HG03039 (cell line): ENCODE results near the gene ARID5B.
"Not testable (repeated sequence)": the region's sequence is repeated elsewhere in the genome, so short reads cannot be mapped to it uniquely, and the experiment has no call there.

ENCODE experiments used
- ATAC-seq: cut with Tn5 transposase; IDR thresholded peaks from one replicate; pipeline ENCODE4 v1.9.1; 2021; ENCODE audit warnings: mild to moderate bottlenecking, moderate library complexity; ENCODE audit not compliant: unreplicated experiment

ARID5B gene, protein sequence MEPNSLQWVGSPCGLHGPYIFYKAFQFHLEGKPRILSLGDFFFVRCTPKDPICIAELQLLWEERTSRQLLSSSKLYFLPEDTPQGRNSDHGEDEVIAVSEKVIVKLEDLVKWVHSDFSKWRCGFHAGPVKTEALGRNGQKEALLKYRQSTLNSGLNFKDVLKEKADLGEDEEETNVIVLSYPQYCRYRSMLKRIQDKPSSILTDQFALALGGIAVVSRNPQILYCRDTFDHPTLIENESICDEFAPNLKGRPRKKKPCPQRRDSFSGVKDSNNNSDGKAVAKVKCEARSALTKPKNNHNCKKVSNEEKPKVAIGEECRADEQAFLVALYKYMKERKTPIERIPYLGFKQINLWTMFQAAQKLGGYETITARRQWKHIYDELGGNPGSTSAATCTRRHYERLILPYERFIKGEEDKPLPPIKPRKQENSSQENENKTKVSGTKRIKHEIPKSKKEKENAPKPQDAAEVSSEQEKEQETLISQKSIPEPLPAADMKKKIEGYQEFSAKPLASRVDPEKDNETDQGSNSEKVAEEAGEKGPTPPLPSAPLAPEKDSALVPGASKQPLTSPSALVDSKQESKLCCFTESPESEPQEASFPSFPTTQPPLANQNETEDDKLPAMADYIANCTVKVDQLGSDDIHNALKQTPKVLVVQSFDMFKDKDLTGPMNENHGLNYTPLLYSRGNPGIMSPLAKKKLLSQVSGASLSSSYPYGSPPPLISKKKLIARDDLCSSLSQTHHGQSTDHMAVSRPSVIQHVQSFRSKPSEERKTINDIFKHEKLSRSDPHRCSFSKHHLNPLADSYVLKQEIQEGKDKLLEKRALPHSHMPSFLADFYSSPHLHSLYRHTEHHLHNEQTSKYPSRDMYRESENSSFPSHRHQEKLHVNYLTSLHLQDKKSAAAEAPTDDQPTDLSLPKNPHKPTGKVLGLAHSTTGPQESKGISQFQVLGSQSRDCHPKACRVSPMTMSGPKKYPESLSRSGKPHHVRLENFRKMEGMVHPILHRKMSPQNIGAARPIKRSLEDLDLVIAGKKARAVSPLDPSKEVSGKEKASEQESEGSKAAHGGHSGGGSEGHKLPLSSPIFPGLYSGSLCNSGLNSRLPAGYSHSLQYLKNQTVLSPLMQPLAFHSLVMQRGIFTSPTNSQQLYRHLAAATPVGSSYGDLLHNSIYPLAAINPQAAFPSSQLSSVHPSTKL

GRCh38 chr10:61900829-61901792 is at the start of gene ARID5B:
TSS of gene ARID5B (plus strand) at chr10:61901699. CDS start at chr10:61901710, 11 bp downstream.
- no peak for ATAC-seq

- ATAC-seq = no peak
Measured at GRCh38 chr10:61852261-61852660, 49.2 kb upstream of the ARID5B start.

- no peak for ATAC-seq
Measured at GRCh38 chr10:61855771-61856170, 45.7 kb upstream of the ARID5B start.

- no peak for ATAC-seq
Measured at GRCh38 chr10:61857746-61858145, 43.8 kb upstream of the ARID5B start.

GRCh38 chr10:61859786-61860185 is 41.7 kb upstream of the ARID5B start:
- ATAC-seq = no peak

DNA sequence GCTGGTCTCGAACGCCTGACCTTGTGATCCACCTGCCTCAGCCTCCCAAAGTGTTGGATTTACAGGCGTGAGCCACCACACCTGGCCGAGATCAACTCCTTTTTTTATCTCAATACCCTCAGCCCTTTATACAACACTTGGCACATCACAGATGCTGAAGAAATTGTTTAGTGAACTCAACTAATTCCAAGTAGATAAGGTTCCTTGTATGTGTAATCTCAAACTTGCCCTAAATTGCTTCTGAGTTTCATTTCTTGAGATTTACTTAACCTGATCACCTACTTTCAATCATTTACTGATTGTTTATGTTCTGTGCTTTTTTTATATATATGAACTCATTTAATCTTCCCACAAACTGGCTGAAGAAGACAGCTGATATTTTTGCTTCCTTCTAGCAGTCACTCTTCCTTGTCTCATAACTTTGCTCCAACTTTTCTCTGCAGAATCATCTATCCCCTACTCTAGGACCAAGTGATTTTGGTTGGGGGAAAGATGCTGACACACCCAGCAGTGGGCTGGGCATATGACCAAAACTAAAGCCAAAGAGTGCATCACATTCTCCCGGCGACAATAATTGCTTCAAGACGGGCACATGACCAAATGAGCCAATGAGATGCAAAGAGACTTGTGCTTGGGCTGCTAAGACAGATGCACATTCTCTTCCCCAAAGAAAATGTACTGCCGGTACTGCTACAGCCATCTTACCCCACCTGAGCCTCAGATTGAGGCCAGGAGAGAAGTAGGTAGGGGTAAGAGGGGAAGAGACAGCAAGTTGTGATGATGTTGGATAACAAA is 40.3 kb upstream of the ARID5B start:
- no peak for ATAC-seq

DNA sequence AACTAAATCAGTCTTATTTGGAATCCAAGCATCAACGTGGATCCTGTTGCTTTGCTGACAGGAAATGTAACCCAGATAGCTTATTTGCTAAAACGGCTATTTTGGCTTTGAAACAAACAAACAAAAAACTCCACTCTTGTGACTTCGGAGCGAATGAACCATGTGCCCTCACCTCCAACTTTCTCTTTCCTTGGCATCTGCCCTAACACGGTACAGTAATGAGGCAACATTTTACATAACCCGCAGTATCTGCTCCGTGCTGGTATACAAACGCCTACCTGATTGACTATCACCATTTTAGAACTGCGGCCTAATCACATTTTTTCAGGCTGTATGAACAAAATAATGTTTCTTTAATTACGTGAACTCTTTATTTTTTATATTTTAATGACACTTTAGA is 37.5 kb upstream of the ARID5B start:
- no peak for ATAC-seq

DNA sequence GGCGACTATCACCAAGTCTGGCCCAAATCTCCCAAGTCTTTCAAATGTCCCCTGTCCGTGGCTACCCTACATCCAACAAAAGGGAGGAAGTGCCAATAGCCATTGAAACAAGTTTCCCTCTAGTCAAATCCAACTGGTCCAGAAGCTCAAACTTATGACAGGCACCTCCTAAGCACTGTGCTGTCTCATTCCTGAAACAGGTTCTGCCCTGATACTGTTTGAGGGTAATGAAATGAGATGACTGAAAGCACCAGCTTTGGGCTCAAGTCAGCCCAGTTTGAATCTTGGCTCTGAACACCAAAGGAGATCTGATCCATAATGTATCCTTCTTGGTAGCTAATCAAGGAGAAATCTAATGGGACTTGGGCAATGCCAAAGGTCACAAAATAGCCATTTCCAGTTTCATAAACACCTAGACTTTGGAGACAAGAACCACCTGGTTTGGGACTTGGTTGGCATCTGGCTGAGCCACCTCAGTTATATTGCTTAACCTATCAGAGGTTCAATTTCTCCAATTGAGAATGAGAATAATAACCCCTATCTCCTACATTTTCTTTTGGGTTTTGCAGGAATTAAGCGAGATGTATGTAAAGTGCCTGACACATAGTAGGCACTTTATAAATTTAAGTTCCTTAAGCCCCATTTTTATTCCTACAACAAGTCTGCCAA is 34.7 kb upstream of the ARID5B start:
- ATAC-seq = no peak

GRCh38 chr10:61867374-61867773 is 34.1 kb upstream of the ARID5B start:
- not testable (repeated sequence) for ATAC-seq

DNA sequence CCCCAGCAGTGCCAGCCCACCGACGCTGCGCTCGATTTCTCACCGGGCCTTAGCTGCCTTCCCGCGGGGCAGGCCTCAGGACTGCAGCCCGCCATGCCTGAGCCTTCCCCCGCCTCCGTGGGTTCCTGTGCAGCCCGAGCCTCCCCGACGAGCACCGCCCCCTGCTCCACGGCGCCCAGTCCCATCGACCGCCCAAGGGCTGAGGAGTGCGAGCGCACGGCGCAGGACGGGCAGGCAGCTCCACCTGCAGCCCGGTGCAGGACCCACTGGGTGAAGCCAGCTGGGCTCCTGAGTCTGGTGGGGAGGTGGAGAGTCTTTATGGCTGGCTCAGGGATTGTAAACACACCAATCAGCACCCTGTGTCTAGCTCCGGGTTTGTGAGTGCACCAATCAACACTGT is 33.7 kb upstream of the ARID5B start:
- not testable (repeated sequence) for ATAC-seq

DNA sequence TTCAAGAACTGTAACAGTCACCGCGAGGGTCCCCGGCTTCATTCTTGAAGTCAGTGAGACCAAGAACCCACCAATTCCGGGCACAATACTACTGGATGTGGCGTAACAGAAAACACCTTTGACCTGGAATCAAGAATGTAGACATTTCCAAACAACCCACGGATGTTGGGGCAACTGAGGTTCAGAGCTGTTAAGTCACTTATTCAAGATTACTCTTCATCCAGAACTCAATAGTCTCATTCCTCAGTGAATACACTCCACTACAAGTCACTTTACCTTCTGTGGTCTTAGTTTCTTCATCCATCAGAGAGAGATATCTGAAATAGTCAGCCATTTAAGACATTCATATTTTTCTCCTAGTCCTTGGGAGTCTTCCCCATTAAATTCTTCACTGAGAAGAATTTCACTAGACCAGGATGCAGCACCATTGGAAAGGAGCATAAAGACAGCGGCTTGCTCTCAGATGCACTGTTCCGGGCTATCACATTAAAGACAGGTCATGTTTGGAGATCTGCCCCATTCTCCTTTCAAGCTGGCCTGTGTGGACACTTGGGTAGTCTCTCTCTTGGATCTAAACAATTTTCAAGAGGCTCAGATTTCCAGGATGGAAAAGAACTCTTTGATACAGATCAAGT is 32.3 kb upstream of the ARID5B start:
- ATAC-seq = no peak

DNA sequence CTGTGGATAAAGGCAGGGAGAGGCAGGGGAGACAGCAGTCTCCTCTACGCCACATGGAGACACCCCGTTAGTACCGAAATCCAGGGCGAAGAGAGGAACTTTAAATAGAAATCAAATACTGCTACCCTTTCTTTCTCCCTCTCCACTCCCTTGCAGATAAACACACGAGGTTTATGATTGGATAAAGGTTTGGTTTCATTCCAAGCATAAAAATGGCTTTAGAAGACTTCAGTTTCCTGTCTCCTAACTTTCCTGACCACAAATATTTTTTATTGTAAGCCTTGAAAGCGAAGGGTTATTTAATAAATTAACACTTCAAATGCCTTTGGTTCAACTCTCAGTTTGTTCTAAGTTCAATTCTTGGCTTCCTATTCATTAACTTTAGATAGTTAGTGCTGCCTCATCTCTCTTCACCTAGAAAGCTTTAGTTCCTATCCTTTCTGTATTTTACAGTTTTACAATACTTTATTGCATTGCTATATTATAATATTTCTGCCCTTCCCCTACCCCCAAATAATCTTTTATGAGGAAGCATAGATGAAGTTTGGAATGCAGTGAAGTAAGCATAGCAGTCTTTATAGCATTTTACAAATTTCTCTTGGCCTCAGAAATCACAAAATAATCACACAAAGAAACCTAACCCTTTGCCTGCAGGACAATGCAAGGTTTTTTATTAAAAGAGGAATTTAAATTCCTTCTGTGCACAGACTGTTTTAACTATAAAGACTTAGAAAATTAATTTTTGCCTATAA is 31.5 kb upstream of the ARID5B start:
- no peak for ATAC-seq

- ATAC-seq = no peak
Measured at GRCh38 chr10:61870526-61870895, 31.0 kb upstream of the ARID5B start.

- ATAC-seq = no peak
Measured at GRCh38 chr10:61871487-61871886, 30.0 kb upstream of the ARID5B start.

GRCh38 chr10:61877887-61878739 is 23.4 kb upstream of the ARID5B start:
- ATAC-seq = no peak

DNA sequence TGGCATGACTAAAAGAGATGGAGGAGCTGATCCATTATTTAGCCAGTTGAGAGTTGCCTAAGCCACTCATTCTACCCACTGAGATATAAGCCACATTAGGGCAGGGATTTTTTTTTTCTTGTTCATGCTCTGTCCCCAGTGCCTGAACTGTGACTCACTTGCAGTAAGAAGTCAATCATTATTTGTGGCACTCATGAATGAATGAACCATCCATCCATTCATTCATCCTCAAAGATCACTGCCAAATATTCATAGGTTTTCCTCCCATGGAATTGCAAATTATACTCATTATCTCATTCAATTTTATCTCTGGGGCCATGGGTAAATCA is 22.8 kb upstream of the ARID5B start:
- no peak for ATAC-seq
